Osteocyte (in vitro differentiated cells): ENCODE data around the gene BCL2L14. TPM values are rescaled to one million over a fixed set of nuclear protein-coding genes. Genes with fewer than 3 reads are reported as not detected.

ENCODE experiments used
- DNase-seq: peaks from one replicate; pipeline ENCODE4 v3.0.0; 2021; ENCODE audit warnings: mixed read lengths; ENCODE audit not compliant: unreplicated experiment; ENCODE audit errors: extremely low spot score
- H3K27ac Mint-ChIP-seq: one replicate; pipeline ENCODE4 v1.8.0; 2021; ENCODE audit warnings: mild to moderate bottlenecking, mixed read lengths; ENCODE audit not compliant: unreplicated experiment
- H3K27me3 Mint-ChIP-seq: one replicate; pipeline ENCODE4 v1.8.0; 2021; ENCODE audit warnings: mixed read lengths; ENCODE audit not compliant: unreplicated experiment
- H3K36me3 Mint-ChIP-seq: one replicate; pipeline ENCODE4 v1.8.0; 2021; ENCODE audit warnings: mixed read lengths; ENCODE audit not compliant: unreplicated experiment
- H3K4me1 Mint-ChIP-seq: one replicate; pipeline ENCODE4 v1.8.0; 2021; ENCODE audit warnings: mixed read lengths; ENCODE audit not compliant: unreplicated experiment
- H3K4me3 Mint-ChIP-seq: one replicate; pipeline ENCODE4 v1.8.0; 2021; ENCODE audit warnings: mild to moderate bottlenecking, moderate library complexity, mixed read lengths; ENCODE audit not compliant: unreplicated experiment
- H3K9me3 Mint-ChIP-seq: one replicate; pipeline ENCODE4 v1.8.0; 2021; ENCODE audit warnings: mixed read lengths; ENCODE audit not compliant: unreplicated experiment
- CTCF ChIP-seq: fragments of 200-600 bp; sonication (generic); IDR thresholded peaks from 2 replicates; pipeline ENCODE4 v1.5.0; 2021; ENCODE audit warnings: antibody characterized with exemption, mild to moderate bottlenecking, moderate library complexity
- long read RNA-seq: library from polyadenylated mRNA; unstranded; transcript quantifications from one replicate; pipeline ENCODE4 v2.0.0, GENCODE V29; 2021
- total RNA-seq: library from RNA; stranded (reverse); gene quantifications from 2 replicates; pipeline ENCODE4 v1.2.1, GENCODE V29; 2021

The BCL2L14 gene, protein sequence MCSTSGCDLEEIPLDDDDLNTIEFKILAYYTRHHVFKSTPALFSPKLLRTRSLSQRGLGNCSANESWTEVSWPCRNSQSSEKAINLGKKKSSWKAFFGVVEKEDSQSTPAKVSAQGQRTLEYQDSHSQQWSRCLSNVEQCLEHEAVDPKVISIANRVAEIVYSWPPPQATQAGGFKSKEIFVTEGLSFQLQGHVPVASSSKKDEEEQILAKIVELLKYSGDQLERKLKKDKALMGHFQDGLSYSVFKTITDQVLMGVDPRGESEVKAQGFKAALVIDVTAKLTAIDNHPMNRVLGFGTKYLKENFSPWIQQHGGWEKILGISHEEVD
- total RNA-seq = not detected in 2 replicates
- long read RNA-seq, partial matches to known transcripts = 0 of 8 reads
- long read RNA-seq, other reads (novel, unspliced or antisense) = 8 of 8 reads

- Mint-ChIP-seq H3K9me3 (no peaks in the 10 kb centered on the region), H3K27me3 (peaks cover 28% of the 10 kb centered on the region), H3K27ac (no peak within 1 kb of the TSS), H3K36me3 (no peaks in the 10 kb centered on the region), H3K4me3 (no peak within 1 kb of the TSS), H3K4me1 (no peaks in the 10 kb centered on the region)
- DNase-seq = no peak
- no peak for TF ChIP-seq CTCF
Measured at GRCh38 chr12:12070674-12071656, at the start of gene BCL2L14. TSS of gene BCL2L14 (plus strand) at chr12:12070939. CDS start at chr12:12079306, 8,367 bp downstream.

DNA sequence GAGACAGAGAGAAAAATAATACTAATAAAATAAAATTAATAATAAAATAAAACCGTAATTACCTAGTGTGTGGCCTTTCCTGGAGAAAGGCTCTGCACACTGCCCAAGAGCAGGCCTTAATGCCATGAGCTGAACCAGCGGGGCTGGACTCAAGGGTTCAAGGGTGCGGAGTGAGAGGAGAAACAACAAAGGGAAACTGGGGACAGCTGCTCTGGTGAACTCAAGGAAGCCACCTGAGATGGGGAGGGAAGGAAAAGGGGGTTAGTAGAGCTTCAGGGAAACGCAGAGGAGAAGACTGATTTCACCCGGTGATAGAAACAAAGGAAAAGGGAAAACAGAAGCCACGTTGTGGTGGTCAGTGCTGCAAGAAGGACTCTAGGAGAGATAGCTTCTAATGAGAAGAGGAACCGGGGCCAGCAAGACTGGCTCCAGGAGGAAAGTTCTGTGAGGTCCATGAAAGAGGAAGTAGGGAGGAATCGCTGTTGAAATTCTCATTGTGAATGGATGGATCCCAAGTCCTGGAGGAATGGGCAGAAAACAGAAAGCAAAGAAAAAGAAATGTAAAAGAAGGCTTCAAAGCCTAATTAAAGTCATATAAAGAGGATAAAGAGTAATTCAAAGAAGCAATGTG is 48.3 kb upstream of the BCL2L14 start:
- Mint-ChIP-seq H3K27ac (no peak overlapping the region), H3K36me3 (no peaks in the 10 kb centered on the region), H3K9me3 (peaks cover 6% of the 10 kb centered on the region), H3K4me1 (peaks cover 11% of the 10 kb centered on the region), H3K4me3 (no peak overlapping the region), H3K27me3 (peaks cover 16% of the 10 kb centered on the region)
- peak; percentile 60 for DNase-seq
- TF ChIP-seq CTCF = no peak

- peaks cover 6% of the 10 kb centered on the region for H3K9me3 Mint-ChIP-seq
- no peaks in the 10 kb centered on the region for H3K36me3 Mint-ChIP-seq
- H3K4me1 Mint-ChIP-seq = peaks cover 3% of the 10 kb centered on the region
- H3K27ac Mint-ChIP-seq = no peak overlapping the region
- H3K27me3 Mint-ChIP-seq = peaks cover 16% of the 10 kb centered on the region
- DNase-seq = no peak
- no peak for TF ChIP-seq CTCF
- no peak overlapping the region for H3K4me3 Mint-ChIP-seq
Measured at GRCh38 chr12:12023456-12023855, 47.3 kb upstream of the BCL2L14 start.

GRCh38 chr12:12024911-12025682 is 45.6 kb upstream of the BCL2L14 start:
- peaks cover 16% of the 10 kb centered on the region for H3K27me3 Mint-ChIP-seq
- no peak overlapping the region for H3K27ac Mint-ChIP-seq
- H3K4me1 Mint-ChIP-seq = no peaks in the 10 kb centered on the region
- peaks cover 6% of the 10 kb centered on the region for H3K9me3 Mint-ChIP-seq
- H3K36me3 Mint-ChIP-seq = no peaks in the 10 kb centered on the region
- no peak overlapping the region for H3K4me3 Mint-ChIP-seq
- DNase-seq = peak; percentile 46
- TF ChIP-seq CTCF = no peak
